Body of pancreas (tissue), 4 donors: ENCODE results near the gene FBN2. TPM values are rescaled to one million over a fixed set of nuclear protein-coding genes. Genes with fewer than 3 reads are reported as not detected.

Experiments used
- ATAC-seq: fragments of 150-250 bp; one replicate; pipeline ENCODE4 v1.9.1; 2016
- DNase-seq, 4 donors: peaks; one replicate each; pipeline ENCODE4 v3.0.0-alpha.2; 2019
- H3K27ac ChIP-seq, 4 donors: fragments of 200-600 bp; sonication (generic); 1 replicate in 3 of 4; 2 replicates in 1 of 4; pipeline versions ENCODE4 v1.5.1 to v1.6.1; 2016 to 2019; ENCODE audit warnings: mild to moderate bottlenecking in 1 of 4, mixed read lengths in 1 of 4, moderate library complexity in 1 of 4
- H3K27me3 ChIP-seq, 2 donors: fragments of 200-600 bp; sonication (generic); one replicate each; pipeline ENCODE4 v1.6.0; 2016; ENCODE audit warnings: mild to moderate bottlenecking in 1 of 2
- H3K36me3 ChIP-seq, 2 donors: fragments of 200-600 bp; sonication (generic); replicated peaks in 1 of 2; 2 replicates each; pipeline ENCODE4 v1.5.1; 2016; ENCODE audit warnings: low read depth in 2 of 2; ENCODE audit not compliant: insufficient read depth in 1 of 2
- H3K4me1 ChIP-seq: fragments of 200-600 bp; sonication (generic); one replicate; pipeline ENCODE4 v1.6.0; 2016
- H3K4me3 ChIP-seq, 2 donors: fragments of 200-600 bp; sonication (generic); 1 replicate in 1 of 2; 2 replicates in 1 of 2; pipeline ENCODE4 v1.5.1; 2016 to 2019
- H3K9me3 ChIP-seq, 3 donors: fragments of 200-600 bp; sonication (generic); 1 replicate in 2 of 3; 2 replicates in 1 of 3; pipeline ENCODE4 v1.5.1; 2016
- CTCF ChIP-seq, 7 experiments: fragments of 450-650 bp in 4 of 7; fragments of 200-600 bp in 3 of 7; sonication (generic) in 3 of 7; IDR thresholded peaks; one replicate each; pipeline ENCODE4 v1.5.1; 2016 to 2019; ENCODE audit warnings: antibody characterized with exemption in 7 of 7
- POLR2A ChIP-seq, 3 donors: fragments of 450-650 bp; IDR thresholded peaks; one replicate each; pipeline ENCODE4 v1.6.1; 2016; ENCODE audit warnings: antibody characterized with exemption in 3 of 3, mild to moderate bottlenecking in 2 of 3
- WGBS, 2 donors: methylation state at CpG; one replicate each; pipeline ENCODE4 v1.1.5; 2017; 5-methylcytosine and 5-hydroxymethylcytosine counted together
- intact Hi-C: fragments of 100-400 bp; cut with DNase I; formaldehyde crosslinking; loops from one replicate; pipeline ENCODE4 v1.15.1; 2023
- total RNA-seq, 2 donors: library from RNA; depleted of rRNA; stranded (reverse); fragments of >200 nt; gene quantifications; one replicate each; pipeline ENCODE4 v1.1.0, GENCODE V29; 2016

FBN2 gene
- total RNA-seq, 2 donors from 2014 or later: 0.26 TPM; not detected in 1

GRCh38 chr5:128493657-128494329 lies 44.3 kb downstream of the FBN2 start:
- Histone ChIP-seq H3K36me3 (no peaks in the 10 kb centered on the region), H3K4me1 (no peaks in the 10 kb centered on the region), H3K27me3 (no peaks in the 10 kb centered on the region), H3K27ac (no peak overlapping the region), H3K9me3 (no peaks in the 10 kb centered on the region), H3K4me3 (no peak overlapping the region)
- intact Hi-C loops: no loop called here
- 85 to 87% methylated on average over 4 of the region's 4 CpGs for WGBS, 2 donors
- DNase-seq (no peak), ATAC-seq (no peak)
- TF ChIP-seq CTCF (IDR thresholded peaks at IDR 0.05): no peak
- TF ChIP-seq POLR2A (IDR thresholded peaks at IDR 0.05): no peak

- TF ChIP-seq CTCF (IDR thresholded peaks at IDR 0.05): no peak
- Histone ChIP-seq H3K27ac (no peak overlapping the region), H3K9me3 (no peaks in the 10 kb centered on the region), H3K36me3 (no peaks in the 10 kb centered on the region), H3K27me3 (no peaks in the 10 kb centered on the region), H3K4me1 (no peaks in the 10 kb centered on the region), H3K4me3 (no peak overlapping the region)
- 35 to 40% methylated on average over 3 of the region's 3 CpGs for WGBS, 2 donors
- DNase-seq: no peak
- intact Hi-C loops: no loop called here
- no peak for ATAC-seq
Measured at GRCh38 chr5:128491291-128491690, 46.8 kb downstream of the FBN2 start.

GRCh38 chr5:128490761-128491160 lies 47.3 kb downstream of the FBN2 start:
- Histone ChIP-seq H3K27ac (no peak overlapping the region), H3K4me3 (no peak overlapping the region), H3K9me3 (no peaks in the 10 kb centered on the region), H3K4me1 (no peaks in the 10 kb centered on the region), H3K27me3 (no peaks in the 10 kb centered on the region), H3K36me3 (no peaks in the 10 kb centered on the region)
- ATAC-seq (no peak), DNase-seq (no peak)
- TF ChIP-seq CTCF (IDR thresholded peaks at IDR 0.05) (no peak), POLR2A (IDR thresholded peaks at IDR 0.05) (no peak)
- 41 to 61% methylated on average over 1 of the region's 1 CpG for WGBS, 2 donors
- intact Hi-C loops: no loop called here

GRCh38 chr5:128487041-128487440 lies 51.0 kb downstream of the FBN2 start:
- H3K36me3 ChIP-seq: no peaks in the 10 kb centered on the region
- 63 to 81% methylated on average over 3 of the region's 3 CpGs for whole genome bisulfite sequencing, 2 donors
- H3K4me3 ChIP-seq: no peak overlapping the region
- H3K27ac ChIP-seq: no peak overlapping the region
- DNase-seq (no peak), ATAC-seq (no peak)
- H3K9me3 ChIP-seq: no peaks in the 10 kb centered on the region
- TF ChIP-seq CTCF (IDR thresholded peaks at IDR 0.05) (no peak), POLR2A (IDR thresholded peaks at IDR 0.05) (no peak)
- no peaks in the 10 kb centered on the region for H3K27me3 ChIP-seq
- H3K4me1 ChIP-seq: no peaks in the 10 kb centered on the region
- intact Hi-C loops: no loop called here

- Histone ChIP-seq H3K27ac (no peak overlapping the region), H3K36me3 (no peaks in the 10 kb centered on the region), H3K4me3 (no peak overlapping the region), H3K27me3 (no peaks in the 10 kb centered on the region), H3K4me1 (no peaks in the 10 kb centered on the region), H3K9me3 (no peaks in the 10 kb centered on the region)
- DNase-seq: no peak
- WGBS, 2 donors: 78 to 79% methylated on average over 3 of the region's 3 CpGs
- no peak for TF ChIP-seq CTCF (IDR thresholded peaks at IDR 0.05)
- no peak for TF ChIP-seq POLR2A (IDR thresholded peaks at IDR 0.05)
- intact Hi-C loops: no loop called here
- ATAC-seq: no peak
Measured at GRCh38 chr5:128483738-128484137, 54.3 kb downstream of the FBN2 start.
